H7 (cell line): ENCODE data around the gene SHFL. TPM values are rescaled to one million over a fixed set of nuclear protein-coding genes. Genes with fewer than 3 reads are reported as not detected.
A peak's percentile ranks its signal among the peaks of the same experiment; 100 is the strongest.

ENCODE experiments used
- DNase-seq: peaks from one replicate; pipeline ENCODE4 v3.0.0; 2012
- H3K27me3 ChIP-seq: 2 replicates; pipeline ENCODE4 v1.6.0; 2011; ENCODE audit warnings: mild to moderate bottlenecking, low read length; ENCODE audit not compliant: control insufficient read depth, insufficient read depth
- H3K36me3 ChIP-seq: replicated peaks from 2 replicates; pipeline ENCODE4 v1.5.1; 2011; ENCODE audit warnings: low read length; ENCODE audit not compliant: control insufficient read depth, insufficient read depth
- H3K4me3 ChIP-seq: 2 replicates; pipeline ENCODE4 v1.5.1; 2011; ENCODE audit warnings: low read depth, mild to moderate bottlenecking, control low read depth, low read length, moderate library complexity; ENCODE audit not compliant: insufficient read depth
- total RNA-seq: library from RNA; depleted of rRNA; stranded (reverse); fragments of >200 nt; shearing (Covaris generic); gene quantifications from 2 replicates; pipeline ENCODE4 v1.2.3, GENCODE V29; 2014

Gene SHFL
- total RNA-seq, 1 experiment from 2014 or later = 14.4 TPM

- Histone ChIP-seq H3K36me3 (peaks cover 18% of the 10 kb centered on the region), H3K4me3 (no peak overlapping the region), H3K27me3 (no peaks in the 10 kb centered on the region)
- no peak for DNase-seq
These were observed 34.5 kb downstream of the SHFL start for GRCh38 chr19:10120538-10121189.

GRCh38 chr19:10122045-10122444, 35.9 kb downstream of the SHFL start:
- no peak for DNase-seq
- Histone ChIP-seq H3K27me3 (no peaks in the 10 kb centered on the region), H3K4me3 (no peak overlapping the region), H3K36me3 (peaks cover 10% of the 10 kb centered on the region)

- H3K36me3 ChIP-seq = no peaks in the 10 kb centered on the region; the same call in 1 of the 2 replicates
- H3K27me3 ChIP-seq = no peaks in the 10 kb centered on the region
- no peak overlapping the region for H3K4me3 ChIP-seq
- no peak for DNase-seq
These were observed 38.3 kb downstream of the SHFL start for GRCh38 chr19:10124429-10124828.

GRCh38 chr19:10126213-10126639, 40.1 kb downstream of the SHFL start:
- no peaks in the 10 kb centered on the region; the same call in 1 of the 2 replicates for H3K36me3 ChIP-seq
- DNase-seq = no peak
- H3K27me3 ChIP-seq = no peaks in the 10 kb centered on the region
- H3K4me3 ChIP-seq = no peak overlapping the region

- Histone ChIP-seq H3K27me3 (no peaks in the 10 kb centered on the region), H3K4me3 (no peak overlapping the region), H3K36me3 (peaks cover 34% of the 10 kb centered on the region)
- DNase-seq = peak; percentile 19
These were observed 46.8 kb downstream of the SHFL start for GRCh38 chr19:10132905-10133304.

- peak; percentile 28 for DNase-seq
- Histone ChIP-seq H3K4me3 (no peak overlapping the region), H3K27me3 (no peaks in the 10 kb centered on the region), H3K36me3 (peaks cover 39% of the 10 kb centered on the region)
These were observed 47.5 kb downstream of the SHFL start for GRCh38 chr19:10133596-10133995.

- Histone ChIP-seq H3K27me3 (no peaks in the 10 kb centered on the region), H3K36me3 (peaks cover 44% of the 10 kb centered on the region), H3K4me3 (no peak overlapping the region)
- no peak for DNase-seq
These were observed 47.9 kb downstream of the SHFL start for GRCh38 chr19:10134040-10134439.

GRCh38 chr19:10135551-10136334, 49.6 kb downstream of the SHFL start:
- H3K27me3 ChIP-seq = no peaks in the 10 kb centered on the region
- no peak overlapping the region for H3K4me3 ChIP-seq
- DNase-seq = peak; percentile 51
- peaks cover 55% of the 10 kb centered on the region for H3K36me3 ChIP-seq

GRCh38 chr19:10136936-10137335, 50.8 kb downstream of the SHFL start:
- Histone ChIP-seq H3K27me3 (no peaks in the 10 kb centered on the region), H3K36me3 (peaks cover 59% of the 10 kb centered on the region)

GRCh38 chr19:10137751-10138682, 51.9 kb downstream of the SHFL start:
- H3K27me3 ChIP-seq = no peaks in the 10 kb centered on the region
- H3K36me3 ChIP-seq = peaks cover 68% of the 10 kb centered on the region
- H3K4me3 ChIP-seq = no peak overlapping the region
- DNase-seq = peak; percentile 36

More at GRCh38 chr19:10136936-10137335, 50.8 kb downstream of the SHFL start:
- DNase-seq = no peak
- H3K4me3 ChIP-seq = no peak overlapping the region

GRCh38 chr19:10138879-10139795, 53.0 kb downstream of the SHFL start:
- no peak overlapping the region for H3K4me3 ChIP-seq
- peak; percentile 28 for DNase-seq
- no peaks in the 10 kb centered on the region for H3K27me3 ChIP-seq
- H3K36me3 ChIP-seq = peaks cover 65% of the 10 kb centered on the region

GRCh38 chr19:10139952-10140351, 53.8 kb downstream of the SHFL start:
- Histone ChIP-seq H3K36me3 (peaks cover 73% of the 10 kb centered on the region), H3K4me3 (no peak overlapping the region), H3K27me3 (no peaks in the 10 kb centered on the region)
- peak; percentile 30 for DNase-seq

GRCh38 chr19:10141479-10141878, 55.4 kb downstream of the SHFL start:
- Histone ChIP-seq H3K27me3 (no peaks in the 10 kb centered on the region), H3K36me3 (peaks cover 74% of the 10 kb centered on the region), H3K4me3 (no peak overlapping the region)
- DNase-seq = peak; percentile 34
